Measurements from ENCODE around the gene PHYKPL. TPM values are rescaled to one million over a fixed set of nuclear protein-coding genes. Genes with fewer than 3 reads are reported as not detected.

PHYKPL gene
- total and polyA plus RNA-seq, 2 donors (not counting 1 experiment from before 2014, with no cell fraction given), result 18.1 to 44.8 TPM

- no peaks in the 10 kb centered on the region for H4K20me1 ChIP-seq (ENCODE audit: control insufficient read depth, extremely low read depth, insufficient read depth, low read length)
- TF ChIP-seq EZH2 (IDR thresholded peaks at IDR 0.05; ENCODE audit: low read length, missing control alignments), result no peak
- no peak for TF ChIP-seq CTCF (conservative IDR thresholded peaks at IDR 0.05 in 1 of 2, IDR thresholded peaks at IDR 0.05 in 1 of 2; ENCODE audit: low read depth in 1 of 2, low read length in 2 of 2)
- peaks cover 38% of the 10 kb centered on the region for H3K36me3 ChIP-seq (ENCODE audit: control insufficient read depth, insufficient read depth, low read length)
These were observed 18.3 kb downstream of the PHYKPL start for GRCh38 chr5:178214160-178214803.

GRCh38 chr5:178213748-178214151 lies 18.9 kb downstream of the PHYKPL start:
- H3K79me2 ChIP-seq (ENCODE audit: control insufficient read depth, insufficient read depth, low read length), result peaks cover 12% of the 10 kb centered on the region
- H4K20me1 ChIP-seq (ENCODE audit: control insufficient read depth, extremely low read depth, insufficient read depth, low read length), result peaks cover 2% of the 10 kb centered on the region
- no peaks in the 10 kb centered on the region for H3K4me1 ChIP-seq (ENCODE audit: control insufficient read depth, extremely low read depth, insufficient read depth, low read length)
- no peak overlapping the region for H2AFZ ChIP-seq (ENCODE audit: low read length)
- no peak overlapping the region for H3K27ac ChIP-seq (ENCODE audit: insufficient read depth, low read length)
- no peak overlapping the region for H3K4me2 ChIP-seq (ENCODE audit: extremely low read depth, insufficient read depth, low read length)
- no peak for TF ChIP-seq EZH2 (IDR thresholded peaks at IDR 0.05; ENCODE audit: low read length, missing control alignments)
- TF ChIP-seq CTCF (conservative IDR thresholded peaks at IDR 0.05 in 1 of 2, IDR thresholded peaks at IDR 0.05 in 1 of 2; ENCODE audit: low read depth in 1 of 2, low read length in 2 of 2), result no peak
- H3K9me3 ChIP-seq (ENCODE audit: control insufficient read depth, insufficient read depth, low read depth, low read length), result no peaks in the 10 kb centered on the region
- peaks cover 43% of the 10 kb centered on the region for H3K36me3 ChIP-seq (ENCODE audit: control insufficient read depth, insufficient read depth, low read length)
- no peaks in the 10 kb centered on the region for H3K27me3 ChIP-seq (ENCODE audit: control insufficient read depth, insufficient read depth, low read length)
- DNase-seq (ENCODE audit: low read depth in 2 of 2), result no peak
- H3K4me3 ChIP-seq (replicated peaks in 1 of 4; ENCODE audit: control extremely low read depth in 1 of 4, insufficient read depth in 1 of 4, low read depth in 3 of 4, low read length in 4 of 4), result no peak overlapping the region
- no peak overlapping the region for H3K9ac ChIP-seq (ENCODE audit: insufficient read depth, low read length)

More at GRCh38 chr5:178214160-178214803, 18.3 kb downstream of the PHYKPL start:
- Histone ChIP-seq H3K27ac (ENCODE audit: insufficient read depth, low read length) (no peak overlapping the region), H3K27me3 (ENCODE audit: control insufficient read depth, insufficient read depth, low read length) (no peaks in the 10 kb centered on the region), H3K79me2 (ENCODE audit: control insufficient read depth, insufficient read depth, low read length) (peaks cover 6% of the 10 kb centered on the region), H3K4me1 (ENCODE audit: control insufficient read depth, extremely low read depth, insufficient read depth, low read length) (no peaks in the 10 kb centered on the region), H3K4me3 (replicated peaks in 1 of 4; ENCODE audit: control extremely low read depth in 1 of 4, insufficient read depth in 1 of 4, low read depth in 3 of 4, low read length in 4 of 4) (no peak overlapping the region), H3K9me3 (ENCODE audit: control insufficient read depth, insufficient read depth, low read depth, low read length) (no peaks in the 10 kb centered on the region), H3K9ac (ENCODE audit: insufficient read depth, low read length) (no peak overlapping the region), H2AFZ (ENCODE audit: low read length) (no peak overlapping the region), H3K4me2 (ENCODE audit: extremely low read depth, insufficient read depth, low read length) (no peak overlapping the region)
- DNase-seq (ENCODE audit: low read depth in 2 of 2), result no peak

- Histone ChIP-seq H2AFZ (ENCODE audit: low read length) (no peak overlapping the region), H3K4me2 (ENCODE audit: extremely low read depth, insufficient read depth, low read length) (no peak overlapping the region), H3K9ac (ENCODE audit: insufficient read depth, low read length) (no peak overlapping the region), H3K9me3 (ENCODE audit: control insufficient read depth, insufficient read depth, low read depth, low read length) (no peaks in the 10 kb centered on the region), H3K4me3 (replicated peaks in 1 of 4; ENCODE audit: control extremely low read depth in 1 of 4, insufficient read depth in 1 of 4, low read depth in 3 of 4, low read length in 4 of 4) (no peak overlapping the region), H3K79me2 (ENCODE audit: control insufficient read depth, insufficient read depth, low read length) (peaks cover 19% of the 10 kb centered on the region), H4K20me1 (ENCODE audit: control insufficient read depth, extremely low read depth, insufficient read depth, low read length) (peaks cover 3% of the 10 kb centered on the region), H3K27me3 (ENCODE audit: control insufficient read depth, insufficient read depth, low read length) (no peaks in the 10 kb centered on the region), H3K36me3 (ENCODE audit: control insufficient read depth, insufficient read depth, low read length) (peaks cover 45% of the 10 kb centered on the region), H3K27ac (ENCODE audit: insufficient read depth, low read length) (no peak overlapping the region), H3K4me1 (ENCODE audit: control insufficient read depth, extremely low read depth, insufficient read depth, low read length) (no peaks in the 10 kb centered on the region)
- no peak for DNase-seq (ENCODE audit: low read depth in 2 of 2)
- no peak for TF ChIP-seq EZH2 (IDR thresholded peaks at IDR 0.05; ENCODE audit: low read length, missing control alignments)
- TF ChIP-seq CTCF (conservative IDR thresholded peaks at IDR 0.05 in 1 of 2, IDR thresholded peaks at IDR 0.05 in 1 of 2; ENCODE audit: low read depth in 1 of 2, low read length in 2 of 2), result no peak
These were observed 19.6 kb downstream of the PHYKPL start for GRCh38 chr5:178213003-178213461.
